GM18909 (cell line): ENCODE measurements around the gene CADM1.
"Not testable (repeated sequence)": the region's sequence is repeated elsewhere in the genome, so short reads cannot be mapped to it uniquely, and the experiment has no call there.

ENCODE experiments used
- ATAC-seq: cut with Tn5 transposase; IDR thresholded peaks from one replicate; pipeline ENCODE4 v1.9.1; 2021; ENCODE audit warnings: mild to moderate bottlenecking; ENCODE audit not compliant: unreplicated experiment, poor library complexity

Gene CADM1

GRCh38 chr11:115481528-115481927 is 22.7 kb downstream of the CADM1 start:
- no peak for ATAC-seq

DNA sequence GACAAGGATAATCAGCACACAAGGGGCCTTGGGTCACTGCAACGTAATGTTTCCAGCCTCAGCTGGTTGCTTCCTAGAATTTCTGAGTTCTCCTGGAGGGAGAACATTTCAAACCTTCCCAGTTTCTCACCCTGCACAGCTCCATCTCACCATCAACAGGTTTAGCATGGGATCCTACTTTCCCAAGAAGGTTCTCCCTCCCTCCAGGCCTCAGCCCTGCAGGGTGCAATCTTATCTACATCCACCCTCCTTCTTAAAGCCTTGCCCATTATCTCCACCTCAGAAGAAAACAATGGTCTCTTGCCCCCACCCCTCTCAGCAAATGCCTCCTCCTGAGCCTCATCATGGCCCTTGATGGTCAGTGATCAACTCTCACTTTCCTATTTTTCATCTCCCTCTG is 23.6 kb downstream of the CADM1 start:
- no peak for ATAC-seq

- ATAC-seq = no peak
Observed at GRCh38 chr11:115477410-115477809, 26.8 kb downstream of the CADM1 start.

GRCh38 chr11:115476463-115477286 is 27.5 kb downstream of the CADM1 start:
- ATAC-seq = no peak

DNA sequence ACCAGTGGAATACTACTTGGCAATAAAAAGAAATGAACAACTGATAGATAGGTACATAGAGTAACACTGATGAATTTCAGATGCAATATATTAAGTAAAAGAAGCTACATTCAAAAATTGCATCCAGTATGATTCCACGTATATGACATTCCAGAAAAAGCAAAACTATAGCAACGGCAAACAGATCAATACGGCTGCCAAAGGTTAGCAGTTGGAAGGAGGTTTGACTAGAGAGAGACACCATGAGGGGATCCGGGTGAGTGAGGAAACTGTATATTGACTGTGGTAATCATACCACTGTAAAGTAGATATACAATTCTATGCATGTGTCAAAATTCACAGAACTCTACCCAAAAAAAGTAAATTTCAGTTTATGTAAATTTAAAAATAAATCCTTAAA is 28.7 kb downstream of the CADM1 start:
- no peak for ATAC-seq

DNA sequence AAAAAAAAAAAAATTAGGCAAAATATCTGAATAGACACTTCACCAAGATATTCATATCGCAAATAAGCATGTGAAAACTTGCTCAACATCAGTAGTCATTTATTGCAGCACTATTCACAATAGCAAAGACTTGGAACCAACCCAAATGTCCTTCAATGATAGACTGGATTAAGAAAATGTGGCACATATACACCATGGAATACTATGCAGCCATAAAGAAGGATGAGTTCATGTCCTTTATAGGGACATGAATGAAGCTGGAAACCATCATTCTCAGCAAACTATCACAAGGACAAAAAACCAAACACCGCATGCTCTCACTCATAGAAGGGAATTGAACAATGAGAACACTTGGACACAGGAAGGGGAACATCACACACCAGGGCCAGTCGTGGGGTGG is 29.9 kb downstream of the CADM1 start:
- ATAC-seq = not testable (repeated sequence)

- no peak for ATAC-seq
Observed at GRCh38 chr11:115473167-115473566, 31.0 kb downstream of the CADM1 start.

DNA sequence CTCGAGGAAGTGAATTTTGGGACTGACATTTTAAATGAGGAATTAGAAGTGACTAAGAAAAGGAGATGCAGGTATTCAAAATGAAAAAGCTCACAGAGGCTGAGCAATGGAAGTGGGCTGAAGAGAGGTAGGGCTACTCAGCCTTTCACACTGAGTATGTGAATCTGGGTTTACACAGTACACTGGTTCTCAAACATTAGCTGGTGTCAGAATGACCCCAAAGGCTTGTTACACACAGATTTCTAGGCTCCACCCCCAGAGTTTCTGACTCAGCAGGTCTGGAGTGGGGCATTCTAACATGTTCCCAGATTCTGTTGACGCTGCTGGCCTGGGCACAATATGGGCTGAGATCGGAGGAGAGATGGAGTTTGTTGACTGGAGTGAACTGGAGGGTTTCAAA is 32.8 kb downstream of the CADM1 start:
- no peak for ATAC-seq

DNA sequence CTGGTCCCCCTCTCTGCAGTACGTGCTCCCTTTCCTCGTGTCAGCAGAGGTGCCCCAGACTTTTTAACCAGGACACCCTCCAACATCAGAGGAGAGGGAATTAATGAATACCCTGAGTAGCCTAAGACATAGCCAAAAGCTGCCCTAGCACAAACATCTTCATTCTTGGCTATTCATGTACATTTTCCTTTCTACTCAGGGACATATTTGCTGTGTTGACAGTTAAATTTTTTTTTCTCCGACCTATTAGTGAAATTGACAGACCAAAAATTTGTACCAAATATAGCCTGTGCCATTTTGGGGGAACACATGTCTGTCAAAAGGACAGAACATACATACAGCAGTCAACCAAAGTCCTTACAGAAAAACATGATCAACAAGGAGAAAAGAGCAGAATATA is 33.3 kb downstream of the CADM1 start:
- ATAC-seq = no peak

- peak; percentile 50 for ATAC-seq
Observed at GRCh38 chr11:115469361-115469760, 34.9 kb downstream of the CADM1 start.

DNA sequence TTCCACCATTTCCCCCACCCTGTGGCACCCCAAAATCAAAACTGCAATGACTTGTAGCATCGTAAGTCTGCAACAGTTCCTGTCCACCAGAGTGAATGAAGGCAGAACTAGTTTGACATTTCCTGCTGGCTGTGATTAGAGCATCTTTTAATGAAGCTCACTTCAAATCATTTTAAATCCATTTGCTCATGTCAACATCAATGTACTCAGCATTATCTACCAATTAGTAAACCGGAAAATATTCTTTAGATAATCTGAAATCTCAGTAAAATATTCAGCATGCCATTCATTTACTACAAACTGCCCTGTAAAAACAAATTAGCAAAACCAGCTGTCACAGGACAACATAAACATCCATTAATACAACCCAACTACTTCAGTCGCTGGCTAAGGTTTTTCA is 38.1 kb downstream of the CADM1 start:
- ATAC-seq = no peak

DNA sequence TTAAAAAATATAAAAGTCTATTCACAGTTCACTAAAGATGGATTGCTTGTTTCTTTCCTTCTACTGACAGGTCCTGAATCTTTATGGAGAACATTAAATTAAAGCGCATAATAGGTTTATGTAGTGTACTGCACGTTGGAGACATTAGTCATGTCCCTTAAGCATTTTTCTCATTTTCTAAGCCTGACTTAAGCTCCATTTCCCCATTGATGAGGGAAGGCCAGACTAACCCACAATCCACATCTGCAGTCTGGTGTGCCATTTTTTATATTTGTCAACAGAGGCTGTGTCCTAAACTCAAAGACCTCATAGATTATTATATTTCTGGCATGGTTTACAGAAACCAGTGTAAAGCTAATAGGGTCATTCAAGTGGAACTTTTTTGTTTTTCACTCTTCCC is 39.9 kb downstream of the CADM1 start:
- no peak for ATAC-seq

DNA sequence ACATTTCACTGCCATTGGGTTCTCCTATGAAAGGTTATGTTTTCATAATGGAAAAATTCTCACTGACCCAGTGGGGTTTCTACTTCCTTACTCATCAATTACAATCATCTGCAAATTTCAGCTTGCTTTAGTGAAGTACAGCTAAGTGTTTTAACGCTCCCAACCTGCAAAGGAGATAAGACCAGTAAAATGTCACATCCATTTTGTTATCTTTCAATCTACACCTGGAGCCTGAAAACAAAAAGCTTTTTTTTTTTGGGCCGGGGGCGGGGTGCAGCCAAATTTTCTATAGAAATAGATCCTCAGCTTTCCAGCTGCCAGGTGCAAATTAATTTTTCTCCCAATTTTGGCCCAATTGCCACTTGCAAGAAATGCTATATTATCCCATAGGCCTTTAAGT is 40.6 kb downstream of the CADM1 start:
- ATAC-seq = no peak

DNA sequence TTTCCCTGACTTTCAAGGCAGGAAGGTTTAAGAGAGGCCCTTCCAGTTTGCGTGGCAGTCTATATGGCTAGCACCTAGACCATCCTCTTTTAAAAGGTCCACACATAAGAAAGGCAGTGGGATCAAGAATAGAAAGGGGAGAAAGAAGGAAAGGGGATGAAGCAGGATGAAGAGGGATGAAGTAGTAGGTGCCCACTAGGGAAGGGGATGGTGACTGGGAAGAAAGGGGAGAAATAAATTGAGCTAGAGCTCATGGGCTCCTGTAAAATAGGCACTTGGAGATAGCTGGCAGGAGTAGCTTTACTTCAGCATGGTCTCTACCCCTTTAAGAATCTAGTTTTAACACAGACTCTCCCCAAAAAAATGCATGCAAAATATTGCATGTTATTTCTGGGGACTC is 41.5 kb downstream of the CADM1 start:
- ATAC-seq = no peak

- no peak for ATAC-seq
Observed at GRCh38 chr11:115462004-115462541, 42.1 kb downstream of the CADM1 start.

DNA sequence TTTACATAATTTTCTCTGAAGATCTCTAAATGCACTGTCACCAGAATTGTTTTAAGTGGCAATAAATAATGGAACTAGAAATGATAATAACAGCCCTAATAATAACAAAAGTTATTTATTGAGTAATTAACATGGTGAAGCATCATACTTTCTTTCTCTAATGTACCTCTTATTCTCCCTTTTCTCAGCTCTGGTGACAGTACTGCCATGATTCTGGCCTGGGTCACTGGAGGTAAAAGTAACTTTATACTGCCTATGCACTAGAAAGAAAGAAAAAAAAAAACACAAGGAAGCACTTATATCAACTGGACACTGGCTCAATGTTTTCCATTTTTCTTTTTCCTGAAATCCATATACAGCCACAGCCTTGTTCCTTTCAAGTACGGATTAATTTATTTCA is 43.7 kb downstream of the CADM1 start:
- ATAC-seq = no peak

DNA sequence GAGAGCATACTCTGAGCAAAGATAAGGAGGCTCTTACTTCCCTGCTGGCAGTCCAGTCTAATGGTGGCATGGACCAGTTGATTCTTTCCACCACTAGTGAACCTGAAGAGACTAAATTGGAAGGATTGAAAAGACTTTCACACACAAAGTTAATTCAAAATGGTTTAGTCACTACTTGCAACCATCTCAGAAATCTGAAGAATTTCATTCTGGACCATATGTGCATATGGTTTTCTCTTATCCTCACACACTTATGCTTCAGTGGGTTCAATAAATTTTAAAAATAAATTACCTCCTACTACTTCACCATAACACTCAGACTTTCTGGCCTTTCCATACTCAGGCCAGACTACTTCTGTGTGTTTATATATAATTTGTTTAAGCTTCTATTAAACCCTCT is 44.7 kb downstream of the CADM1 start:
- no peak for ATAC-seq

GRCh38 chr11:115458877-115459276 is 45.3 kb downstream of the CADM1 start:
- no peak for ATAC-seq

DNA sequence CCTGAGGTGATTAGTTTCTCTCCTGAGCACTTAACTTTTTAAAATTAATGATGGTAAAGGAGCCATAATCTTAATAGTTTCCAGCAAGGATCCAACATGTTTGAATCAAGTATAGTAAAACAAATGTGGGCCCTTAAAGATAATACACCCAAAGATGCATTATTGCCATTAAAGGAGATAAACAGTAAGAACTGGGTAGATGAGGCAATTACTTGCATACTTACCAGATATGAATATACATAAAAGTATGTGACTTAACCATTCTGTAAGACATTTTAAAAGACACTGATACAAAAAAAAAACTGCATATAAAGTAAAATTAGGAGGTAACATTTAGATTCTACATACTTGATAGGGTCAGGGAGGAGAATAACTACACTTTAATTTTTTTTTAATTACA is 48.2 kb downstream of the CADM1 start:
- ATAC-seq = no peak

DNA sequence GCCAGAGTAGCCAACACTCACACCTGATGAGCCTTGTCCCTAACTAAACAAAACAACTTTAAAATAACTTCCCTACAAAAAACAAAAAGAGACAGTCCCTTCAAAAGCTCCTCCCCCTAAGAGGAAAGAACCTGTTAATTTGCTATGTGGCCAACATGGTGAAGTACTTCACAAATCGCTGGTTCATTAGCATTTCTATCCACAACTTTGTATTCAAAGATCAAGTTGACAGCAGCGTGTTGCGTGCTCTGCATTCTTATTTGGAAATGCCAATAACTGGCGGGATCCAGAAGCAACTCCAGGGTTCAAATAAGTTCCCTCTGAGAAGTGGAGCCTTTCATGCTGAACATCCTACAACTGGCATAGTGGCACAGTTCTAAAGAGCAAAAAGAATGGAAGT is 48.6 kb downstream of the CADM1 start:
- ATAC-seq = no peak

DNA sequence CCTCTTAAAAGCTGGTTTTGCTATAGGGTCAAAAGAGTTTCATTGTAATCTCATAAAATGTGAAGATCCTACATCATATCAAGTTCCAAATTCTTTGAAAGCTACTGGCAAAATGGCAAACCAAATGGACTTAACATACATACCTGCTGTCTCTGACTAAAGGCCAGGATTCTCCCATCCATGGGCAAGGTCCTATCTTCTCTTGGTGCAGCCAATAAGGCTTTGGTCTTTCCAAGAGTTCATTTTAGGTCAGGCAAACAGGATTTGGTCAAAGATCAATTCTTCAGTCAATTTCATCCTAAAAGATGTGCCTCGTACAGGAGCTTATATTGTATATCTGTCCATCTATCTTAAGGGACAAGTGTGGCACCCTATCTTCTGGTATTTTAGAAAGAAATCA is 49.7 kb downstream of the CADM1 start:
- ATAC-seq = no peak
